ENCODE measurements around the gene LBHD2. TPM values are rescaled to one million over a fixed set of nuclear protein-coding genes. Genes with fewer than 3 reads are reported as not detected.

The LBHD2 gene
- polyA plus RNA-seq, 1 donor (not counting 4 experiments of a cell fraction or from before 2014, with no cell fraction given) = not detected

GRCh38 chr14:103126873-103127304 lies 42.9 kb downstream of the LBHD2 start:
- H3K36me3 ChIP-seq (ENCODE audit: control insufficient read depth in 2 of 2, extremely low read depth in 1 of 2, insufficient read depth in 2 of 2, low read length in 2 of 2) = no peaks in the 10 kb centered on the region
- H3K4me1 ChIP-seq (ENCODE audit: control insufficient read depth, extremely low read depth, insufficient read depth, low read length) = peaks cover 46% of the 10 kb centered on the region
- FAIRE-seq = no peak

DNA sequence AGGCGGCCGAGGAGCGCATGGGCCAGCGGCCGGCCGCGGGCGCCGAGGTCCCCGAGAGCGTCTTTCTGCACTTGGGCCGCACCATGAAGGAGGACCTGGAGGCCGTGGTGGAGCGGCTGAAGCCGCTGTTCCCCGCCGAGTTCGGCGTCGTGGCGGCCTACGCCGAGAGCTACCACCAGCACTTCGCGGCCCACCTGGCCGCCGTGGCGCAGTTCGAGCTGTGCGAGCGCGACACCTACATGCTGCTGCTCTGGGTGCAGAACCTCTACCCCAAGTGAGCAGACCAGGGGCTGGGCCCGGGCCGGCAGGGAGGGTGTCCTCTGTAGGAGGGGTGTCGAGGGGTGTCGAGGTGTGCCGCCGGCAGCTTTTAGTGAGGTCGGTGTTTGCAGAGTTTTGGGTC lies 43.3 kb downstream of the LBHD2 start:
- no peaks in the 10 kb centered on the region for H3K79me2 ChIP-seq (ENCODE audit: control insufficient read depth, insufficient read depth, low read length)

More at GRCh38 chr14:103126873-103127304, 42.9 kb downstream of the LBHD2 start:
- H3K4me2 ChIP-seq (ENCODE audit: control insufficient read depth, extremely low read depth, insufficient read depth, low read depth, low read length) = peak overlapping the region; percentile 51
- H3K4me3 ChIP-seq (ENCODE audit: control insufficient read depth in 2 of 3, extremely low read depth in 1 of 3, insufficient read depth in 2 of 3, low read depth in 1 of 3, low read length in 3 of 3) = peak overlapping the region; percentile 10 to 34 (median 20)
- TF ChIP-seq, protein P1, sequence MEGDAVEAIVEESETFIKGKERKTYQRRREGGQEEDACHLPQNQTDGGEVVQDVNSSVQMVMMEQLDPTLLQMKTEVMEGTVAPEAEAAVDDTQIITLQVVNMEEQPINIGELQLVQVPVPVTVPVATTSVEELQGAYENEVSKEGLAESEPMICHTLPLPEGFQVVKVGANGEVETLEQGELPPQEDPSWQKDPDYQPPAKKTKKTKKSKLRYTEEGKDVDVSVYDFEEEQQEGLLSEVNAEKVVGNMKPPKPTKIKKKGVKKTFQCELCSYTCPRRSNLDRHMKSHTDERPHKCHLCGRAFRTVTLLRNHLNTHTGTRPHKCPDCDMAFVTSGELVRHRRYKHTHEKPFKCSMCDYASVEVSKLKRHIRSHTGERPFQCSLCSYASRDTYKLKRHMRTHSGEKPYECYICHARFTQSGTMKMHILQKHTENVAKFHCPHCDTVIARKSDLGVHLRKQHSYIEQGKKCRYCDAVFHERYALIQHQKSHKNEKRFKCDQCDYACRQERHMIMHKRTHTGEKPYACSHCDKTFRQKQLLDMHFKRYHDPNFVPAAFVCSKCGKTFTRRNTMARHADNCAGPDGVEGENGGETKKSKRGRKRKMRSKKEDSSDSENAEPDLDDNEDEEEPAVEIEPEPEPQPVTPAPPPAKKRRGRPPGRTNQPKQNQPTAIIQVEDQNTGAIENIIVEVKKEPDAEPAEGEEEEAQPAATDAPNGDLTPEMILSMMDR (optimal IDR thresholded peaks at IDR 0.05 in 1 of 3, IDR thresholded peaks at IDR 0.05 in 1 of 3, conservative IDR thresholded peaks at IDR 0.05 in 1 of 3; ENCODE audit: extremely low read depth in 1 of 3, insufficient read depth in 2 of 3, low read length in 3 of 3) = peak in 1 of 3 experiments; percentile 12
- TF ChIP-seq EZH2 (IDR thresholded peaks at IDR 0.05; ENCODE audit: low read length) = no peak
- H3K9me3 ChIP-seq (ENCODE audit: control insufficient read depth, low read depth, low read length) = no peaks in the 10 kb centered on the region
- no peak overlapping the region for H3K27ac ChIP-seq (ENCODE audit: control insufficient read depth, insufficient read depth, low read length)
- dilution Hi-C loops (cut with MboI; ENCODE audit: extremely low pct_ligation_motif_present, low sequenced_read_pairs) = no loop called here
- H3K9ac ChIP-seq (ENCODE audit: control insufficient read depth, extremely low read depth, insufficient read depth, low read length) = no peak overlapping the region
- no peak overlapping the region for H2AFZ ChIP-seq (ENCODE audit: control insufficient read depth, low read length)
- H3K9me1 ChIP-seq (ENCODE audit: control insufficient read depth, extremely low read depth, insufficient read depth, low read length) = no peaks in the 10 kb centered on the region
- H3K79me2 ChIP-seq (ENCODE audit: control insufficient read depth, insufficient read depth, low read length) = no peaks in the 10 kb centered on the region
- no peak for DNase-seq (ENCODE audit: low read depth, low spot score)
- peaks cover 2% of the 10 kb centered on the region for H4K20me1 ChIP-seq (ENCODE audit: control insufficient read depth, extremely low read depth, insufficient read depth, low read length)
- H3K27me3 ChIP-seq (ENCODE audit: control insufficient read depth, extremely low read depth, insufficient read depth, low read length) = peaks cover 46% of the 10 kb centered on the region

More for the DNA sequence above, 43.3 kb downstream of the LBHD2 start:
- Histone ChIP-seq H3K9ac (ENCODE audit: control insufficient read depth, extremely low read depth, insufficient read depth, low read length) (no peak overlapping the region), H3K4me2 (ENCODE audit: control insufficient read depth, extremely low read depth, insufficient read depth, low read depth, low read length) (no peak overlapping the region), H3K27ac (ENCODE audit: control insufficient read depth, insufficient read depth, low read length) (no peak overlapping the region), H3K9me1 (ENCODE audit: control insufficient read depth, extremely low read depth, insufficient read depth, low read length) (no peaks in the 10 kb centered on the region), H3K9me3 (ENCODE audit: control insufficient read depth, low read depth, low read length) (no peaks in the 10 kb centered on the region), H3K36me3 (ENCODE audit: control insufficient read depth in 2 of 2, extremely low read depth in 1 of 2, insufficient read depth in 2 of 2, low read length in 2 of 2) (no peaks in the 10 kb centered on the region), H2AFZ (ENCODE audit: control insufficient read depth, low read length) (no peak overlapping the region), H4K20me1 (ENCODE audit: control insufficient read depth, extremely low read depth, insufficient read depth, low read length) (peaks cover 2% of the 10 kb centered on the region), H3K4me3 (ENCODE audit: control insufficient read depth in 2 of 3, extremely low read depth in 1 of 3, insufficient read depth in 2 of 3, low read depth in 1 of 3, low read length in 3 of 3) (no peak overlapping the region), H3K4me1 (ENCODE audit: control insufficient read depth, extremely low read depth, insufficient read depth, low read length) (peaks cover 43% of the 10 kb centered on the region), H3K27me3 (ENCODE audit: control insufficient read depth, extremely low read depth, insufficient read depth, low read length) (peaks cover 41% of the 10 kb centered on the region)
- DNase-seq (ENCODE audit: low read depth, low spot score) = no peak
- TF ChIP-seq, protein P1 (optimal IDR thresholded peaks at IDR 0.05 in 1 of 3, IDR thresholded peaks at IDR 0.05 in 1 of 3, conservative IDR thresholded peaks at IDR 0.05 in 1 of 3; ENCODE audit: extremely low read depth in 1 of 3, insufficient read depth in 2 of 3, low read length in 3 of 3) = no peak
- TF ChIP-seq EZH2 (IDR thresholded peaks at IDR 0.05; ENCODE audit: low read length) = no peak
- dilution Hi-C loops (cut with MboI; ENCODE audit: extremely low pct_ligation_motif_present, low sequenced_read_pairs) = no loop called here
- FAIRE-seq = no peak

Data from keratinocyte (primary cell).